ENCODE measurements around the gene SH3RF3.

SH3RF3 gene

GRCh38 chr2:109185338-109185737 is 56.3 kb downstream of the SH3RF3 start:
- DNase-seq, result no peak

GRCh38 chr2:109185821-109186570 is 57.0 kb downstream of the SH3RF3 start:
- no peak for DNase-seq

DNA sequence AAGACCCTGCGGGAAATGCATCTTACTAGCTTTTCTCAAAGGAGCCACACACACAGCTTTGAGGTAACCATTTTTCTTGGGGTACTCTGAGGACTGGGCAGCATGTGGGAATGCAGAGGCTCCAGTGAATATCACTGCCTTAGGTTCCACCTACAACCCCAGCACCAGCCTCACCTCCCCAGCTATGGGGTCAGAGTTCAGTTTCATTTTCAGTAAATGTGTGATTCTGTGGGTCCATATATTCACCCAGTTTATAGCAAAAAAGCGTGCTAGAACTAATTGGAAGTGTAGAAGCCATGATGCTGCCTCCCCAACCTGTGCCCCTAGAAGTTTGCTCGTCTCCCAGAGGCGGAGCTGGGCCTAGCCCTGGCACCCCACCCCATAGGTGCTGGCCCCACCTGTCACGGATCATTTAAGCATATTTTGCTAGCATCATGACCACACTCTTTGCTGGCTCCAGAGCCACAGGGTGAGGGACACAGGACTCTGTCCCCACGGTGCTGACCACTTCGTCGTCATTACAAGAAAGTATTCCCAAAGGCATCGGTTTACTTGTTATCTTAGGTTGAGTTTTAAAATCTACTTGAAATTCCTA is 57.7 kb downstream of the SH3RF3 start:
- DNase-seq, result no peak

DNA sequence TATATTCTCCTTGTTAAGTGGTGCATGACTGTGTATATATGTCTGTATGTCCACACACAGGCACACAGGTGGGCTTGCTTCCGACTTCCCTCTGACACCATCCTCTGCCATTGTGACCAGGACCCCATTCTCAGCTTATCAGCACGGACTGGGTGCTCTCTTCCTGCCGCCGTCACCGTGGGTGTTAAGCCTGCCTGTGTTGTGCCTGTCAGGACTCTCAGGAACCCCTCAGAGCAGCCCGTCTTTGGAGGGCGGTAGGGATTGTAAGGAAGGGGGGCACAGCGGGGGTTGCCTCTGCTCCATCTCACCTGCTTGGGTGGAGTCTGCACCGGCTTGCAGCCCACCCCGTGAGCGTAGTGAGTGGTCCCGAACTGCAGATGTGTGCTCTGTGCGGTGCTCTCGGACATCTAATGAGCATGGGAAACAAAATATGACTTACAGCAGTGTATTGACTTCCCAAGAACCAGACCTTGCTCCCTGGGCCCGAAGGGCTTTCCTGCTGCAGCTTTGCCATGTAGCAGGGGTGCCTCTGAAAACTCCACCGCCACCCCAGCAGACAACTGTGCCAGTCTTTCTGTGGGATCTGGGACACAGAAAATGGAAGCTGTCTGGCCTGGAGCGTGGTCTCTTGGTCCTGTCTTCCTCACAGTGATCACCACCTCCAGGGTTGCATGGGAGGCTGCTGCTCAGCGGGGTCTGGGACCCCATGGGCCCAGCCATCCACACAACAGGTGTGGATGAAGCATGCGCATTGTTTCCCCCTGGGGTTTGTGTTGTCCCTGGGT is 58.9 kb downstream of the SH3RF3 start:
- no peak for DNase-seq

DNA sequence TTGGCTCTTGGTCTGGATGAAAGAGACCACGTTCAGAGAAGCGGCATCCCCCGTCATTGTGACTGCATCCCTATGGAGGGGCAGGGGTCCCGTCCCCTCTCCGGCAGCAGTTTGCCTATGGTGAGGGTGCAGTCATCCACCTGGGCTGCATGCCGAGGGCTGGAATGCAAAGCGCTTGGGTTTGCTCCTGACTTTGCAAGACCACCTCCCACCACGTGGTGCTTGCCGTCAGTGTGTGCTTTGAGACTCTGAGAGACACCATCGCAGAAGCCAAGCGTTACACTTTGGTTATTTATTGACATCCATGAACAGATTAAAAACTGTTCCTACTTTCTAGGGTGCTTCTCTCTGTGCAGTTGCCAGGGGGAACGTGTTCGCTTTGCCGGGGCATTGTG is 59.5 kb downstream of the SH3RF3 start:
- DNase-seq, result no peak

DNA sequence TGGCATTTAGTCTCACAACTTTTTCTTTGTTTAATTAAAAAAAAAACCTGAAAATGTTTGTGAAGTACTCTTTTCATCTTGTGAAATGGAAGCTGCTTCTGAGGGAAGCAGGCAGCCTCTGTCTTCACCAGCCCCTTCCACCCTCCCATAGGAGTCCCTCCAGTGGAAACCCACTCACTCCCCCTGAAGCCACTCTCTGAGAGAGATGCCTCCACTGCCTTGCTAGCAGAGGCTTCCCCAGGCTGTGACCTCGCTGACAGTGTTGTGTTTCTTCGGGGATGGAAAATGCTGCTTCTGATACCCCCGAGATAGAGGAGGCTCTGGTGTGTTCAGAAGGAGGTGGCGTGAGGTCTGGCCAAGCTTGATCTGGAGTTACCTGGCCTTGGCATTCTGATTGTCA is 59.9 kb downstream of the SH3RF3 start:
- DNase-seq, result no peak

- no peak for DNase-seq
These were observed 60.7 kb downstream of the SH3RF3 start for GRCh38 chr2:109189751-109190150.

- no peak for DNase-seq
These were observed 65.0 kb downstream of the SH3RF3 start for GRCh38 chr2:109193807-109194619.

DNA sequence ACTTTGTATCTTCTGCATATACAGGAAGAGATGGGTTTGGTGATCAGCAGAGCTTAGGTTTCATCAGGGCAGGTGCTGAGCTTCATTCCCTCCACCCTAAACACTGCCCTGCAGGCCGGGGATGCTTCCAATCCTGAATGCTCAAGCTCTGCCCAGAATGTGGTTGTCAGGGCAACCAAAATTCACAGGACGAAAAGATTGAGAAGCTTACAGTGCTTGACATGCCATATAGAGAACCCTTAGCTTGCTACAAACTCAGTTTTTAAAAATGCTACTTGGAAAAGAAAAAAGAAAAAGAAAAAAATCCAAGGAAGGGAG is 65.6 kb downstream of the SH3RF3 start:
- DNase-seq, result no peak

- DNase-seq, result peak; percentile 28
These were observed 66.4 kb downstream of the SH3RF3 start for GRCh38 chr2:109195193-109196045.

- DNase-seq, result no peak
These were observed 67.3 kb downstream of the SH3RF3 start for GRCh38 chr2:109196081-109196875.

DNA sequence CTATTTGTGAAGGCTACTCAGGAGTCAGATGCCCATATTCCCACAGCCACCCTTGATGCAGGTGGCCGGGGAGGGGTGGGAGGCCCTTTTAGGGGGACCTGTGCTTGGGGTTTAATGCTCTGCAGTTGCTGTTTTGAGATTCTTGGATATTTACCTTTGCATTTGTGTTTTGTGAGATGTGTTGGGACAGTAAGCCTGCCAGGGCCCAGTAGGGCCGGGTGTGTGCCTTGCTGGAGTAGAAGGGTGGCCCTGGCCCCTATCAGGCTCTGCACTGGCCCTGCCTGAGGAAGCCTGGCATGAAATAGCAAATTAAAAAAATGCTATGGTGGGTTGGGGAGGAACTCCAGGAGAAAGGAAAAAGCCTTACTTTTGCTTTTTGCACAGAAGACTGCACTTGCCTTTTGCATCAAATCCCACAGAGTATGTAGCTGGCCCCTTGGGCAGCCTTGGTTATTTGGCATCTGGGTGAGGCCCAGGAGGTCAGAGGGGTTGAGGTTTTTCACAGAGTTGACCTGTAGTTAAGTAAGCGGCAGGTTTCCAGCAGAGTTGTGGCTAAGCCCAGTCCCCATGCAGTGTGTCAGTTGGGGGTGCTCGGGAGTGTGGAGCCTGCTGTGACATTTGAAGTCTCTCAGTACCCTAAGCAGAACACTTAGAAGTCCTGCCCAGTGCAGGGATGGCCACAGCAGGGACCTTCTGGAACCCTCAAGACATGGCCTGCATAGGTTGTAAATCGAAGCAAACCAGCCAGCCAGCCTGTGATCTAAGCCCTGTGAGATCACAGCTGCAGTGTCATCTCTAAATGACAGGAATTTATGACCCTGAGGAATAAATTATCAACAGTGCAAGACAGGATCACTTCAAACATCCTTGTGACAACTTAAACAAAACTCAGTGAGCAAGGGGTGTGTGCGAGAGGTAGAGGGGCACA is 68.8 kb downstream of the SH3RF3 start:
- no peak for DNase-seq

DNA sequence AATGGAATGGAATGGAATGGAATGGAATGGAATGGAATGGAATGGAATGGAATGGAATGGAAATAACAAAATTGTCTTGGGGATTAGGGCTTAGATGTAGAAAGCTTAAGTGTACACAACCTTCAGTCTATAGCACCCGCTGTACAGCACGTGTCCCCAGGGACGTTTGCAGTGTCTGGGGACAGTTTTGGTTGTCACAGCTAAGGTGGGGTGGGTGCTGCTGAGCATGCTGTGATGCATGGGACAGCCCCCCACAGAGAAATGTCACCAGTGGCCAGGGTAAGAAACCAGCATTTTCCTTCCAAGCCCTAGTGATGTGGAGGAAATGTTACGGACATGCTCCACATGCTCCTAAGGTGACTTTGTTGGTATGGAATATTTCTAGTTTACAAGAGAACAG is 70.8 kb downstream of the SH3RF3 start:
- no peak for DNase-seq

- no peak for DNase-seq
These were observed 71.8 kb downstream of the SH3RF3 start for GRCh38 chr2:109200616-109201464.

GRCh38 chr2:109201465-109202327 is 72.7 kb downstream of the SH3RF3 start:
- DNase-seq, result no peak

GRCh38 chr2:109202486-109202885 is 73.5 kb downstream of the SH3RF3 start:
- no peak for DNase-seq

DNA sequence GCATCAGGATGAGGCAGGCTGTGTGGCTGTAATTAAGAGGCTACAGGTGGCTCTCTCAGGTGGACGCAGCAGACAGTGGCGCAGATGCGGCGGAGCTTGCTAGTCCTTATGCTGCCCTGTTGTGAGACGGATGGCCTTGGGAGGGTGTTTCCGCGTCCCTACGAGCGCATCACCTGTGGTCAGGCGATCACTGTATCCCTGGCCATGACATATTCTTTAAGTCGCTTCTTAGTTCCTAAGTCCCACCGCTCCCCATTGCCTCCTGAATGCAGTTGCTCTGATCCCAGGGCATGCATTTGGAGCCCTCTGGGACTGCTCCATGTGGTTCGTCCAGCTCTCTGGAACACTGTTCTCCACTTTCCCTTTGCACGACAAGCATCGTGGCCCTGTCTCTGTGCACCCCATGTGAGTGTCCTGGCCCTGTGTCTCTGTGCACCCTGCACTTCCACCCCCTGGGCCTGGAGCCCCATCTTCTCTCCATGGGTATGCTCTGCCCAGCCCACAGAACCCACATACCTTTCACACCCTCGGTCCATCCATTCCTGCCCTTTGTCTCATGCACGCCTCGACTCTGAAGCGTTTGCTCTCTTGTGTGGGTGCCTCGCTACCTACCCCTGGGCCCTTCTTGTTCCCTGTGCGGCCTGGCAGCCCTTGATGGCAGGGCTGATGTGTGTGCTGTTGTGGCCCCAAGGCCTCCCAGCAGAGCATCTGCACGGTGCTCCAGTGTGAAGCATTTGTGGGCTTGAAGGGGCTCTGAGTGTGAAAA is 74.4 kb downstream of the SH3RF3 start:
- DNase-seq, result no peak

GRCh38 chr2:109204412-109204811 is 75.4 kb downstream of the SH3RF3 start:
- no peak for DNase-seq

Measured in NCI-H1105 treated with DMSO at 0.1 percent for 48 hours (cell line).